Inflammatory macrophage (primary cell): Measurements from ENCODE around the gene MCM7.

Source experiments
- DNase-seq, 2 donors: peaks; one replicate each; pipeline ENCODE4 v3.0.0-alpha.2; 2020 to 2022

The MCM7 gene

DNA sequence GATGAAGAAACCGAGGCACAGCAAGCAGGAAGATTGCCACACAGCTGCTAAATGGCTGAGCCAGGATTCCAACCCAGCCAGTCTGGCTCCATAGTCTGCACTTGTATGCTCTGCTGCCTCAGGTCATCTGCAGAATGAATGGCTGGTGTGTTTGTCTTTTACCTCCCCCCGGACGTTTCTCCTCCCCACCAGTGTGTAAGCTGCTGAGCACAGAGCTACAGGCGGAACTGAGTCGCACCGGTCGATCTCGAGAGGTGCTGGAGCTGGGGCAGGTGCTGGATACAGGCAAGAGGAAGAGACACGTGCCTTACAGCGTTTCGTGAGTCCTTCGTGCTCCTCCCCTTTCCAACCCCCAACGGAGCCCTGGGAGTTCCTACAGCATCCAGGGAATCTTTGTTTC is 20.9 kb upstream of the MCM7 start:
- no peak for DNase-seq

GRCh38 chr7:100120733-100121036 is 19.5 kb upstream of the MCM7 start:
- no peak for DNase-seq

DNA sequence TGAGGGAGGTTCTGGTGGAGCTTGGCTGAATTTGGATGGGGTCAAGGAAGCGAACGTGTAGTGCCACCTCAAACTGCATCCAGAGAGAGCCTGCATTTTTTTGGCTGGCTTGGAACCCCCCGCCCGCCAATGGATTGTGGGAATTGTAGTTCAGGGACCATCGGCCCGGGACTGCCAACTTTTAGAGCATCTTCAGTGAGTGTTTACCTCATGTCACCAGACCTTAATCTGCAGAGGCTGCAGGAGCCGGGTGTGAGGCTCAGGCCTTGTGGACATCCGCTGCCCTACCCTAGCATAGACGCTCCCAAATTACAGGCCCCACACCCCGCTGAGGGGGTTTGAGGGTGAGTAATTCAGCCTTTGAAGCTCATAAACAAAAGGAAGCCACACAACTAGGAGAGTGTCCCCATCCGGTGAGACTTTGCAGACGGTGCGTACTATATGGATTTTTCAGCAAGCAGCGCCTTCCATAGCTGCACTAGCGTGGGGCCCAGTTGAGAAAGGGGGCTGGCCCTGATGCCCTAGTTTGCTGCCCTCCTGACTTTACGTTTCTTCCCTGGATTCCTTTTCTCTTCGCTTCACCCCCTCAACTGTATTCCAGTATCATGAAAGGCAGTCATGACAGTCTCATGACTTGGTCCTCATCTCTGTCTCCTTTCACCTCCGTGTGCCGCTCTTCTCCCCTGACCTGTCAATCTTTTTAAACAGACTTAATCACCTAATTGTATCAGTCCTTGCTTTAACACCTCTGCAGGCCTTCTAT is 19.0 kb upstream of the MCM7 start:
- peak in 1 of 2 donors; percentile 15 for DNase-seq

DNA sequence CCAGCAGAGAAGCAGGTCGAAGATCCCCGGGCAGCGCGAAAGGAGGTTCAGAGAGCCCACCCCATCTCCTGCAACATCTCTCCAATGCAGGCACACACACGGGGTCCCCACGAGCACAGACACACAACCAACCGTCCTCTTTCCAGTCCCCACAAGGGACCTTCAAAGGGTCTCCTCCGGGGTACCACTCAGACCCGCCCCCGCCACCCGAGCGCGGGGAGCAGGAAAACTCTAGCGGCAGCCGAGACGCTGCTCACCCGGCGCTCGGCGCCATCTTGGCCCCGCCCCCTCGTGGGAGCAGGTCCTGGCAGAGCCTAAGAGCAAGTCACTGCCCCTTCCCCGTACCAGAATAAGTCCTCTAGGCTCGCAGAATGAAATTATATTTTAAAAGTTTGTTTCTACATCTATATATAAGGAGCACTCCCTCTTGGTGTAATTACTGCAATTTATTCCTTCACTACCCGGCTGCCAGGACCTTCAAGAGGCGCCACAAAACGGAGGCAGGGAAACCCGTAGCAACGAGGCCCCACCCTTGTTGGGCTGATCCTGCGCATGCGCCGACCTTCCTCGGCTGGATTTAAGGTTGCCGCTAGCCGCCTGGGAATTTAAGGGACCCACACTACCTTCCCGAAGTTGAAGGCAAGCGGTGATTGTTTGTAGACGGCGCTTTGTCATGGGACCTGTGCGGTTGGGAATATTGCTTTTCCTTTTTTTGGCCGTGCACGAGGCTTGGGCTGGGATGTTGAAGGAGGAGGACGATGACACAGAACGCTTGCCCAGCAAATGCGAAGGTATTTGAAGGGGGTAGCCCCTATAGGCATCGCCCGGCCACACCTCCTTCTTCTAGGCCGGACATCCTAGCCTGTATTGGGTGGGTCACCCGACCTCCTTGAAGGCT is 18.1 kb upstream of the MCM7 start, which contains the start of the genes CNPY4 and TAF6:
TSS of gene CNPY4 (plus strand) at position 563 of the 898 bp plus-strand sequence. CDS start at position 674, 111 bp downstream.
TSS of gene TAF6 (minus strand) at position 287 of the 898 bp plus-strand sequence. CDS start 5,149 bp downstream, outside the sequence.
- DNase-seq, result peak; percentile 95 to 96

- DNase-seq, result no peak
These were observed 17.3 kb upstream of the MCM7 start for GRCh38 chr7:100118388-100119071.

DNA sequence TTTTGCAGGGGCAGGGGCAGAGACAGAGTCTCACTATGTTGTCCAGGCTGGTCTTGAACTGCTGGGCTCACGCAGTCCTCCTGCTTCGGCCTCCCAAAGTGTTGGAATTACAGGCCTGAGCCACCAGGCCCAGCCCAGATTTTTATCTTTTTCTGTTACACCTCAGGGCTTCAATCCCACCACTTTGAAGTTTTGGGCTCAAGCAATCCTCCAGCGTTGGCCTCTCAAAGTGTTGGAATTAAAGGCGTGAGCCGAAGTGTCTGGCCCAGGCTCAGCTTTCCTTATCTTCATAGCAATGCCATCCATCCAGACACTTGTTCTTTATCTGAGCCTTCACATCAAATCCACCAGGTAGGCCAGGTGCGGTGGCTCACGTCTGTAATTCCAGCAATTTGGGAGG is 13.8 kb upstream of the MCM7 start:
- DNase-seq, result no peak

GRCh38 chr7:100111914-100112313 is 10.7 kb upstream of the MCM7 start:
- no peak for DNase-seq

DNA sequence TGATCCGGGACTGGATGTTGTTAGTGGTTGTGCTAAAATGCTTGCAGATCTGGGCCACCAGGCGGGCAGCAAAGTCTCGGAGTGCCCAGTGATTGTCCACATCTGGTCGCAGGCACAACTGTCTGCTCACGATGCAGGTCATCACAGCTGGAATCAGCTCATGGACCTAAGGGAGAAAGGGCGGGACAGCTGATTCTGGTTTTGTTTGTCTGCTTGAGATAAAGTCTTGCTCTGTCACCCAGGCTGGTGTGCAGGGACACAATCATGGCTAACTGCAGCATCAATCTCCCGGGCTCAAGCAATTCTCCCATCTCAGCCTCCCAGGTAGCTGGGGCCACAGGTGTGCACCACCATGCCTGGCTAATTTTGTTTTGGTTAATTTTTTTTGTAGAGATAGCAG is 10.0 kb upstream of the MCM7 start:
- DNase-seq, result no peak

DNA sequence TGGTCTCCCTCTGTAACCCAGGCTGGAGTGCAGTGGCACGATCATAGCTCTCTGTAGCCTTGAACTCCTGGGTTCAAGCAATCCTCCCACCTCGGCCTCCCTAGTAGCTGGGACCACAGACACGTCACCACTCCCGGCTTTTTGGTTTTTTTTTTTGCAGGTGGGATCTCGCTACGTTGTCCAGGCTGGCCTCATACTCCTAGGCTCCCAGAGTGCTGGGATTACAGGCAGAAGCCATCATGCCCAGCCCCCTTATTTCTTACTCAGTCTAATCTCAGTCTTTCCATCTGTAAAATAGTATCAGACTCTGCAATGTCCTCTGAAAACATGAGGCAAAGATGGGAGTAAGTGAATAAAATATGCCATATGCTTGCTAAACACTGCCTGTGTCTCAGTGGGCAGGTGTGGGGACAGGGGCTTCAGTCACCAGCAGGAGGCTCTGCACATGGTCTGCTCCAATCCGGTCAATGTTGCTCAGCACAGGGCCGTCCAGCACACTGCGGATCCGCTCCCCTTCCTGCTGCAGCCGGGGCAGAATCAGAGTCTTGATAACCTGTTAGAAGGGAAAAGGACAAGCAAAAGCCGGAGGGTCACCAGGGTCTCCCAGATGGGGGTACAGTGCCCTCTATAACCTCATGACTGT is 8.4 kb upstream of the MCM7 start:
- no peak for DNase-seq

DNA sequence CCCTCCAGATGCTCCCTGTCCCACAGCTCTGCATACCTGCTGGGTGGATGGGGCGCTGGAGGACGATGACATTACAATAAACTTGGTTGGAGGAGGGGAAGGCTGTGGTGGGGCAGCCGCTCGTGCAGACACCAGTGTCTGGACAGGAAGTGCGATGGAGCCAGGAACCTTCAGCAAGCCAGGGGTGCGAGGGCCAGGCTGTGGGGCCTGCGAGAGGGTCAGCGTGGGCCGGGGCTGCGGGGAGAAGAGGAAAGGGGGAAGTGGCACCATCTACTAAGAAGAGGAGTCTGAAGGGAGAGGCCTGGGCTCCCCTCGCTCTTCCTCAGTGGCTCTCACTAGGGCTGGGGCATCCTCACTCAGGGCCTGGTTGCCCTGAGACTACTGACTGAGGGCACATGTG is 6.7 kb upstream of the MCM7 start:
- no peak for DNase-seq

- DNase-seq, result no peak
These were observed 6.0 kb upstream of the MCM7 start for GRCh38 chr7:100107125-100107737.

- DNase-seq, result no peak
These were observed 5.4 kb upstream of the MCM7 start for GRCh38 chr7:100106633-100107032.

DNA sequence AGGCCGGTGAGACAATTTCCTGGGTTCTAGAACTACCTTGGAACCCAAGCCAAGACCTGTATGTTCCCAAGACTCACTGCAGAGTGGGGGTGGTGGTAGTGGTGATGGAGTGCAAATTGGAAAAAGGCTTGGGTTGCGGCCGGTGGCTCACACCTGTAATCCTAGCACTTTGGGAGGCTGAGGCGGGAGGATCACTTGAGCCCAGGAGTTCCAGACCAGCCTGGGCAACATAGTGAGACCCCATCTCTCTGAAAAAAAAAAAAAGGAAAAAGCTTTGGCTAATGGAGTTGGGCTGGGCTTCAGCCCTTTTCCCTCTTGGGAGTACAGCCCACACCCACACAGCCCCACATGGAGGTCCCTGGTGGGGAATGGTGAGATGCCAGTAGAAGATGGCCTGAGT is 4.3 kb upstream of the MCM7 start:
- no peak for DNase-seq

DNA sequence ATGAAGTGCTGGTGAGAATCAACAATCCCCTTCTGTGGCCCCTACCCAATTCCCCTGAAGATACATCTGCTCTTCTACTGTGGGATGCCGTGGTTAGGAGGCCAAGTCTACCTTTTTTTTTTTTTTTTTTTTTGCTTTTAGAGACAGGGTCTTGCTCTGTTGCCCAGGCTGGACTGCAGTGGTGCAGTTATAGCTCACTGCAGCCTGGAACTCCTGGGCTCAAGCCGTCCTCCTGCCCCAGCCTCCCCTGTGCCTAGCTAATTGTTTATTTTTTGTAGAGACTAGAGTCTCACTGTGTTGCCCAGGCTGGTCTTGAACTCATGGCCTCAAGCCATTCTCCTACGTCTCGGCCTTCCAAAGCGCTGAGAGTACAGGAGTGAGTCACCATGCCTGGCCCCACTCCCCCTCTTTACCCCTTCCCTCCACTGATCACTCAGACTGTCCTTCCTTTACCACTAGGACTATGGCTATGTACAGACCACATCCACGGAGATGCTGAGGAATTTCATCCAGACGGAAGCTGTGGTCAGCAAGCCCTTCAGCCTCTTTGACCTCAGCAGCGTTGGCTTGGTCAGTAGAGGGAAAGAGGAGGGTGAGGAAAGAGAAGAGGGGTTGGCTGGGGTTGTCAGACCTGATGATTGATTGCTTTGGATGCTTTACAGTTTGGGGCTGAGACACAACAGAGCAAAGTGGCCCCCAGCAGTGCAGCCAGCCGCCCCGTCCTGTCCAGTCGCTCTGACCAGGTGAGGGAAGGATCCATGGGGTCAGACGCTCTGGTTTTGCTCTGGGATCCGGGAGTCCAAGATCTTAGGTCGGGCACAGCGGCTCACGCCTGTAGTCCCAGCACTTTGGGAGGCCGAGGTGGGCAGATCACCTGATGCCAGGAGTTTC is 2.0 kb upstream of the MCM7 start:
- no peak for DNase-seq

DNA sequence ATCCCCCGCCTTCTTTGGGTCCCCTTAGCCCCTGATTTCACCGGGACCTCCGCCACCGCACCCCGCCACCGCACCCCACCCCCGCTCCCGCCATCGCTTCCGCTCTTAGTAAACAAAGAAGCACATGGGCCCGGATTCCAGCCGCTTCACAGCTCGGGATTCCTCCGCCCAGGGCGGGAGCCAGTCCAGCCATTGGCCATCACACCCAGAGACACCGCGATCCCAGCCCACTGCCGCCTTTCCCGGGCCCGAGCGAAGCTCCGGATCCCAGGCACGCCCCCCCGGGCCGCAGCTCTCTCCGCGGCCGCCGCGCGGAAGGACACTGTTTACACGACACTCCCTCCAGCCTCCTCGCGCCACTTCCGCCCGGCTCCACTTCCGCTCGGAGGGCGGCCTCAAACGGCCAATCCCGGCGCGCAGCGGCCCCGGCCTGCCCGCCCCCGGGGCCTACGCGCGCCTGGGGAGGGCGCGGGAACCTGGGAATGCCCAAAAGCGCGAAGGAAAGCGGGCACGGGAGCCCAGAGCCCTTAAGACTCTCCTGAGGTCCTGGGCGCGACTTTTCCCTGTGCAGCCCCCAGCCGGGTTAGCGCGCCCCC is 679 bp downstream of the MCM7 start:
- DNase-seq, result peak; percentile 92 to 96

DNA sequence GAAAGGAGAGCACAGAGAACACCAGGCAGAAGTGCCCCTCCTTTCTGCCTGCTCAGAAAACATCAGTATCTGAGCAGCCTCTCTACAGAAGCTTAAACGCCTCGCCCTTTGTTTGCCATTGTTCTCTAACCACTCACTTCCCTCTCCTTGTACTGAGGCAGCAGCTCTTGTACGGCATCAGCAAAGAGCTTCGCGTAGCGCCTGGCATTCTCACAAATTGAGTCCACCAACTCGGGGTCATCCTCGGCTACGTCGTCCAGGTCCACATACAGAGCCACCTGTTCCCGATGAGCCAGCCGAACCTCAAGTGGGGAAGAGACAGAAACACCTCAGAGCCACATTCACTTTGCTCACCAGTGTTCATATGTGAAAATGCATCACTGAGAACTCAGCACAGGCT is 1.7 kb downstream of the MCM7 start:
- DNase-seq, result no peak

- no peak for DNase-seq
These were observed 2.3 kb downstream of the MCM7 start for GRCh38 chr7:100098913-100099312.

DNA sequence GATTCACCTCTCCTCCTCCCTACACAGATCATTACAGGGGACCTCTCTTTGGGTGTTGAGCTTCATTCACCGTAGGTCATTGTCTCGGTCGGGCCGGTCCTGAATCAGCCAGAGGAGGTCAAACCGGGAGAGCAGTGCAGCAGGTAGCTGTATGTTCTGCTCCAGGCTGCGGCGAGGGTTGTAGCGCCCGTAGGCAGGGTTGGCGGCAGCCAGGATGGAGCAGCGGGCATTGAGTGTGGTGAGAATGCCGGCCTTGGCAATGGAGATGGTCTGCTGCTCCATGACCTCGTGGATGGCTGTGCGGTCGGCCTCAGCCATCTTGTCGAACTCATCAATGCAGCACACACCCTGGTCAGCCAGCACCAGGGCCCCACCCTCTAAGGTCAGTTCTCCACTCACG is 5.5 kb downstream of the MCM7 start:
- DNase-seq, result no peak

DNA sequence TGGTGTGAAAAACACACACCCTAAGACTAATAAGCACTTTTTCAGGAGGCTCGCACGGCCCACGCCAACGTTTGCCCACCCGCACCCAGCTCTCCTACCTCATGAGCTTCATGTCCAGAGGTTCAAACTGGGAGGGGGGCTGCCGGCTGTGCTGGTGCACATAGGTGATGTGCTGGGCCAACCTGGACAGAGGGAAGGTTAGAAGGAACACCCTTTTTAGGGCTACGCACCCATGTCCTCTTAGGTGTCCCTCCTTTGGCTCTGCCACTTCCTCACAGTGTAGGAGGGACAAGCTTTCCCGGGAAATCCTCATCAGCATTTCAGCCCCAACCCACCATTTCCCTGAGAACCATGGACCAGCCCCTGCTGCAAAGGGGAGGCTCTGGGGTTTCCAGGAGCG is 5.9 kb downstream of the MCM7 start:
- DNase-seq, result no peak

GRCh38 chr7:100093925-100094486 is 7.2 kb downstream of the MCM7 start:
- DNase-seq, result no peak
